GM12865 (cell line): ENCODE results near the gene ADGRG6.

Experiments
- DNase-seq: peaks from one replicate; pipeline ENCODE4 v3.0.0; 2010; ENCODE audit warnings: low read depth
- H3K4me3 ChIP-seq: 2 replicates; pipeline ENCODE4 v1.5.1; 2011; ENCODE audit warnings: mild to moderate bottlenecking, low read depth, low read length, control low read depth
- TF ChIP-seq, protein P1 (sequence below): IDR thresholded peaks from 2 replicates; pipeline ENCODE4 v1.5.1; 2011; ENCODE audit warnings: low read length, control low read depth, low read depth, inconsistent platforms; ENCODE audit not compliant: insufficient read depth; ENCODE audit errors: missing control alignments

The ADGRG6 gene

DNA sequence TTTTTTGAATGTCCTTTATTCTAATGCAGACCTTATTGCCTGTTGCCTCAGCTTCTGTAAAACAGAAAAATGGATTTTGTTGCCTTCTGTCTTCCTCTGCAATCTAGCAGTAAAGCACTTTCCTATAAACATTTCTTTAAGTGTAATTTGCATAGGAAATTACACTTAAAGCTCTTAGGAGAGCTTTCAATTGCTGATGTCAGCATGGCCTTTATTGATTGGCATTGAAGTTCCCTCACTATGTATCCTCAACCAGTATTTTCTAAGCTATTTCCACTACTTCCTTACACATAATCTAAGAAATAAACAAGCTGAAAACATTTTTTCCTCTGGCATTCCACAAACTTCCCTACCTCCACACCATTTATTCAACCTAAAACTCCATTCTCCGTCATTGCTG is 22.3 kb downstream of the ADGRG6 start:
- TF ChIP-seq, protein P1, sequence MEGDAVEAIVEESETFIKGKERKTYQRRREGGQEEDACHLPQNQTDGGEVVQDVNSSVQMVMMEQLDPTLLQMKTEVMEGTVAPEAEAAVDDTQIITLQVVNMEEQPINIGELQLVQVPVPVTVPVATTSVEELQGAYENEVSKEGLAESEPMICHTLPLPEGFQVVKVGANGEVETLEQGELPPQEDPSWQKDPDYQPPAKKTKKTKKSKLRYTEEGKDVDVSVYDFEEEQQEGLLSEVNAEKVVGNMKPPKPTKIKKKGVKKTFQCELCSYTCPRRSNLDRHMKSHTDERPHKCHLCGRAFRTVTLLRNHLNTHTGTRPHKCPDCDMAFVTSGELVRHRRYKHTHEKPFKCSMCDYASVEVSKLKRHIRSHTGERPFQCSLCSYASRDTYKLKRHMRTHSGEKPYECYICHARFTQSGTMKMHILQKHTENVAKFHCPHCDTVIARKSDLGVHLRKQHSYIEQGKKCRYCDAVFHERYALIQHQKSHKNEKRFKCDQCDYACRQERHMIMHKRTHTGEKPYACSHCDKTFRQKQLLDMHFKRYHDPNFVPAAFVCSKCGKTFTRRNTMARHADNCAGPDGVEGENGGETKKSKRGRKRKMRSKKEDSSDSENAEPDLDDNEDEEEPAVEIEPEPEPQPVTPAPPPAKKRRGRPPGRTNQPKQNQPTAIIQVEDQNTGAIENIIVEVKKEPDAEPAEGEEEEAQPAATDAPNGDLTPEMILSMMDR: no peak
- H3K4me3 ChIP-seq: no peak overlapping the region
- DNase-seq: no peak

DNA sequence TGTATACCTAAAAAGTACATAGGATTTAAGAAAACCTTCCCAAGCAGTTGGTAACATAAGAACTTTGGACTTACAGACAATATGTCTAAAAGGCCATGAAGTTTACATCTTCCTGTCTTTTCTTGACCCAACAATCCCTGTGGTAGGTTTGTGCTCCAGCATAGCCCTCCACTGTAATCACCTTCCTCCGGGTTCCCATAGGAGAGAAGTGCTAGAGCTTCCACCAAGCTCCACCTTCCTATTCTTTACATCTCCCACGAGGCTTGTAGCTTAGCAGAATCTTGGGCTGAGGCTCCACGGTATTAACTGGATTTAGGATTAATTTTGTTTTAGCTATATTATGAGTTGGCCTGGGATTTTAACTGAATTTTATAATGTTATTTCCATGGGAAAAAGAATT is 23.3 kb downstream of the ADGRG6 start:
- H3K4me3 ChIP-seq: no peak overlapping the region
- TF ChIP-seq, protein P1: no peak
- no peak for DNase-seq

DNA sequence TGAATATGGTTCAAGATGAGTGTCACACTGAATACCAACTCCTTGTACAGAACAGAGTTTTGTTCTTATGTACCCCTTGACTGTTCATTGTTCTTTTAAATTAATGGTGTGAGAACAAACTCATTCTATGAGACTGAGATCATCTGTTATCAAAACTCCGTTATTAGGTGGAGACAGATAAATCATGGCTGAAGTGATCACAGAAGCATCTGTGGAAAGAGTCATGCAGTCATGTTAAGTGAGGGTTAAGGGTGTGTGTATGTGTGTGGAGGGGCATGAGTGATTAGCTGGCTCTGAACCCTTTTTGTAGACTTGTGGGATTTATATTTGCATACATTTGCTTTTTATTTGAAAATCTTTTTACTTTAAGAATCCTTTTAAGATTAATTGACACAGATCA is 24.7 kb downstream of the ADGRG6 start:
- TF ChIP-seq, protein P1: no peak
- H3K4me3 ChIP-seq: no peak overlapping the region
- DNase-seq: no peak

DNA sequence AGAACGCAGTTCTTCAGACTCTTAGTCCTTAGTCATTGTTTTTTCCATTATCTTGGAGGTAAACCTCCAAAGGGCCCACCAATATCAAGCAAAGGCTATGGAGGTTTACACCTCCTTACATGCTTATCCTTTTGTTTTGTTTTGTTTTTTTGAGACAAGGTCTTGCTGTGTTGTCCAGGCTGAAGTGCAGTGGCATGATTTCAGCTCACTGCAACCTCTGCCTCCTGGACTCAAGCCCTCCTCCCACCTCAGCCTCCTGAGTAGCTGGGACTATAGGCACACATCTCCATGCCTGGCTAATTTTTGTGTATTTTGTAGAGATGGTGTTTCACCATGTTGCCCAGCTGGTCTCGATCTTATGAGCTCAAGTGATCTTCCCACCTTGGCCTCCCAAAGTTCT is 26.3 kb downstream of the ADGRG6 start:
- TF ChIP-seq, protein P1: no peak
- H3K4me3 ChIP-seq: no peak overlapping the region
- DNase-seq: no peak

- no peak for DNase-seq
- TF ChIP-seq, protein P1: no peak
- H3K4me3 ChIP-seq: no peak overlapping the region
Measured at GRCh38 chr6:142329486-142330113, 27.8 kb downstream of the ADGRG6 start.

DNA sequence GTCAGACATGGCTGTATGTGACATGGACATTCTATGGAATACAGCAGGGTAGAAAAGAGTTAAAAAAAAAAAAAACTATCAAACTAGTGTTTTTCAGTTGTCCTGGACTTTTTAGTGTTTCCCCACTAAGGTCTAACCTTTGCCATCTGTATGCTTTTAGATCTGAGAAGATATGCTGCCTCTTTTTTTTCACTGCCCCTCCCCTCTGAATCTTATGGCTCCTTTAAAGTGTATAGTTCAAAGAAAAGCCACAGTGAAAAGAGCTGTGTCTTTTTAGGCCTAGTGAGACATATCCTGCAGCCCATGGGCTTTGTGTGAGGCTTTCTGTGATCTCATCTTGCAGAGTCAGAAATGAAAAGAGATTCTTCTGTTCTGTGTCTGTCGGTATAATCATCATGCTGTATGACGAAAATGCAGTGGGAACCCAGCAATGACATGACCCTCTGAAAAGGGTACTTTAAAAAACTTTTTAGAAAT is 29.3 kb downstream of the ADGRG6 start:
- no peak for DNase-seq
- TF ChIP-seq, protein P1: no peak

GRCh38 chr6:142331601-142332000 is 29.8 kb downstream of the ADGRG6 start:
- no peak for DNase-seq
- TF ChIP-seq, protein P1: no peak

More for the DNA sequence above, 29.3 kb downstream of the ADGRG6 start:
- H3K4me3 ChIP-seq: no peak overlapping the region

More at GRCh38 chr6:142331601-142332000, 29.8 kb downstream of the ADGRG6 start:
- H3K4me3 ChIP-seq: no peak overlapping the region
